ENCODE measurements around the gene CCDC150.
"Not testable (repeated sequence)": the region's sequence is repeated elsewhere in the genome, so short reads cannot be mapped to it uniquely, and the experiment has no call there.

CCDC150 gene

DNA sequence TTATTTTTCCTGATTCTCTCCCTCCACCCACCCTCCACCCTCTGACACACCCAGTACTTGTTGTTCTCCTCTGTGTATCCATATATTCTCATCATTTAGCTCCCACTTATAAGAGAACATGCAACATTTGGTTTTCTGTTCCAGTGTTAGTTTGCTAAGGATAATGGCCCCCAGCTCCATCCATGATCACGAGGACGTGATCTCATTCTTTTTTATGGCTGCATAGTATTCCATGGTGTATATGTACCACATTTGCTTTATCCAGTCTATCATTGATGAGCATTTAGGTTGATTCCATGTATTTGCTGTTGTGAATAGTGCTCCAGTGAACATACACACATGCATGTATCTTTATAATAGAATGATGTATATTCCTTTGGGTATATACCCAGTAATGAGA, 47.2 kb downstream of the CCDC150 start:
- in situ Hi-C loops (cut with HindIII; ENCODE audit: low pct_ligation_motif_present, low pct_unique_long_range_greater_than_20kb, low sequenced_read_pairs); DNase-seq: not testable (repeated sequence)

DNA sequence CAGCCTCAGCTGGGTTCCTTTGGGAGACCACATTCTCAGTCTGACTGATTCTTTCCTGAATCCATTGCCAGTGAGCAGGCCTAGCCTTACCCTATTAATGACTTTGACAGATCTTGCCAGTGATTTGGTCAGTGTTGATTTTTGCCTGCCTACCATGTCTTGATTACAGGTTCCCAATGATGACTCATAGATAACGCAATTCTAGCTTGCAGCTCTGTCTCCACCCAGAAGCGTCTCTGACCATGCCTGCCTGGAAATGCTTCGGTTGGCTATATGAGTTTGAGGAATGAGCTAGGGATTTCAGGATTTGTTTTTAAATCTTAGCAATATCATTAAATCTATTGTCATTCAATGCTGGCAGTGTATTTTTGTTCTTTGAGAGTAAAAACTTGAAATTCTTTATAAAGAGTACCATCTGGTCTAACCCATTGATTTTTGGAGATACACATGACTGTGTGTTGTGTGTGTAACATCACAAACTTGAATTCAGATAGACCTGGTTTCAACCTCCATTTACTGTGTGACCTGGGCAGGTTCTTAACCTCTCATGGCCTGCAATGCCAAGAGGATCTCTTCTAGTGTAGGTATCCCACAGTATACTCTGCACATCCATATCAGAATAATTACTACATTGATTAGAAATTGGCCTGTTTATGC, 57.0 kb downstream of the CCDC150 start:
- in situ Hi-C loops (cut with HindIII; ENCODE audit: low pct_ligation_motif_present, low pct_unique_long_range_greater_than_20kb, low sequenced_read_pairs) = no loop called here
- DNase-seq = no peak

DNA sequence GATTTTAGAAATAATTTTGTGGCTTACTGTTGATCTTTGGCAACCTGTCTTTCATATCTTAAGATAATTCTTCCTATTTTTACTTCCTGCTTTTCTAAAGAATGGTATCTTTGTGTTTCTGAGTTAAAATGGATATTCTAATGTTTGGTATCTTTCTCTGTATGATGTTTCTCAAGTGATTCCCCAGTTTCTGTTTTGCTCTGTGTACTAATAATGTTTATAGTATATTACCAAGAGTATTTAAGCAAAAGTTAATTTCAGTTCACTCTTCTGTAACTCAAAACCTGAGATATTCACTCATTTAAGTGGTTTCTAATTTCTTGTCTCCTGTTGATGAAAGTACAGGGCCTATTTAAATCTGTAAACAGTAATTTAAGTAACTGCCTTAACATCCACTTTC, 58.3 kb downstream of the CCDC150 start:
- in situ Hi-C loops (cut with HindIII; ENCODE audit: low pct_ligation_motif_present, low pct_unique_long_range_greater_than_20kb, low sequenced_read_pairs) = no loop called here
- no peak for DNase-seq

DNA sequence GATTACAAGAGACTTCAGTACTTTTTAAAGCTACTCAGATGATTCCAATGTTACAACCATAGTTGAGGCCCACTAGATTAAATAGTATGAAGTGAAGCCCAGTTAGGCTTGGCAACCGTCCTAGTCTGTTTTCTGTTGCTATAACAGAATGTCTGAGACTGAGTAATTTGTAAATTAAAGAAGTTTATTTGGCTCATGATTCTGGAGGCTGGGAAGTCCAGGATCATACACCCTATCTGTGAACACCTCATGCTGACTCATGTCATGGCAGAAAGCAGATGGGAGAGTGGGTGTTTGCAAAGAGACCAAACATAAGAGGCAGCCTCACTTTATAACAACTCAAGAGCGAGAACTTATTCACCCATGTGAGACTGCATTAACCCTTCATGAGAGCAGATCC, 63.1 kb downstream of the CCDC150 start:
- DNase-seq = no peak

DNA sequence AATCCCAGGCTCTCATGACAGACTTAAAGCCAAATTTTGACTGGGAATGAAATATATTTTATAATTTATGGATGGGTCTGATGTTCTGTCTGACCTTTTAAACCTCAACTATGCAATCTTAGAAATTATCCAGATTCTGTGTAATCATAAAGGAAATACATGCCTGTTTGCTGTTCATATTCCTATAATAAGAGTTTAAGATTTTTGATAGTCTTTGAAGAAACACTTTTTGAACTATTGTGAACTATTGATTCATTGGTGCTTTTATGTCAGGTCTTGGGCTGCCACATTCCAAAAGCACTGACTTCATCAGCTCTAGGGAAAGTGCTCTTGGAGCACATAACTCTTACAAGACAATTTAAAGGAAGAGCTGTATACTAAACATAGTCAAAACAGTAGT, 64.2 kb downstream of the CCDC150 start:
- no peak for DNase-seq
- in situ Hi-C loops (cut with HindIII; ENCODE audit: low pct_ligation_motif_present, low pct_unique_long_range_greater_than_20kb, low sequenced_read_pairs) = no loop called here

More for the DNA sequence above, 63.1 kb downstream of the CCDC150 start:
- in situ Hi-C loops (cut with HindIII; ENCODE audit: low pct_ligation_motif_present, low pct_unique_long_range_greater_than_20kb, low sequenced_read_pairs) = no loop called here

DNA sequence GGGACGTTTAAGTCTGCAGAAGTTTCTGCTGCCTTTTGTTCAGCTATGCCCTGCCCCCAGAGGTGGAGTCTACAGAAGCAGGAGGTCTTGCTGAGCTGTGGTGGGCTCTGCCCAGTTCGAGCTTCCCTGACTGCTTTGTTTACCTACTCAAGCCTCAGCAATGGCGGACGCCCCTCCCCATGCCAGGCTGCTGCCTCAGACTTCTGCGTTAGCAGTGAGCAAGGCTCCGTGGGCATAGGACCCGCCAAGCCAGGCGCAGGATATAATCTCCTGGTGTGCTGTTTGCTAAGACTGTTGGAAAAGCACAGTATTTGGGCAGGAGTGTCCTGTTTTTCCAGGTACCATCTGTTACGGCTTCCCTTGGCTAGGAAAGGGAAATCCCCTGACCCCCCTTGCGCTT, 70.5 kb downstream of the CCDC150 start:
- in situ Hi-C loops (cut with HindIII; ENCODE audit: low pct_ligation_motif_present, low pct_unique_long_range_greater_than_20kb, low sequenced_read_pairs); DNase-seq: not testable (repeated sequence)

DNA sequence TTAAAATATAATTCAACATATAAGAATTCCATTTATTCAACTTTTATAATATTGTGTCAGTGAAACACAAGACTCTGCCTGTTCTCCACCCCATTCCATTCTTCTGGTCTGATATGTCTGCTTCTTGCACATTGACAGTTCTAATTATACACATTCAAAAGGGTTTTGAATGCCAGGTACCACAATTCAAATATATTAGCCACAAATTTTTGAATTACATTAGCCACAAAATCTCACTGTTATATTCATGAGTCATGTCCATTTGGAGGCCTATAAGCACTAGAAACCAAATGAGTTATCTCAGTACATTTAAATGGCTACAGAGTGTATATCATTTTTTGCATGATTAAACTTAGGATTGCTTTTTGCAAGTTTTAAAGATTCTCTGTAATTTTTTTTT, 72.1 kb downstream of the CCDC150 start:
- in situ Hi-C loops (cut with HindIII; ENCODE audit: low pct_ligation_motif_present, low pct_unique_long_range_greater_than_20kb, low sequenced_read_pairs) = no loop called here
- DNase-seq = no peak

DNA sequence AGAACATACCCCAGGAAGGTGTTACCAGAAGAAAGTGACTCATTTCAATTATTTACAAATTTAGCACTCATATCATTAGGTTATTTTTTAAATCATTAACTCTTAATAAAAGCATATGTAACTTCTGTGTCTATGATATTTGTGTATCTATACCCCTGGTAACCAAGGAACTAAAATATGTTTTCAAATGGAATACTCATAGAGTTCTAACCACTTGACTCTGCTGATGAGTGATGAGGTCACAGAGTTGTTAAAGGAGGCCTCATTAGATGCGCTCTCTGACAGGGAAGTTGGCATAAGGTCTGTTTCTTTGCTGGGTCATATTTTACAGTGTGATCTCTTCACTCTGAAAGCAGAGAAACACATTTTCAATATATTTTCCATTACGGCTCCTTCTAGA, 73.4 kb downstream of the CCDC150 start:
- in situ Hi-C loops (cut with HindIII; ENCODE audit: low pct_ligation_motif_present, low pct_unique_long_range_greater_than_20kb, low sequenced_read_pairs) = no loop called here
- DNase-seq = no peak

DNA sequence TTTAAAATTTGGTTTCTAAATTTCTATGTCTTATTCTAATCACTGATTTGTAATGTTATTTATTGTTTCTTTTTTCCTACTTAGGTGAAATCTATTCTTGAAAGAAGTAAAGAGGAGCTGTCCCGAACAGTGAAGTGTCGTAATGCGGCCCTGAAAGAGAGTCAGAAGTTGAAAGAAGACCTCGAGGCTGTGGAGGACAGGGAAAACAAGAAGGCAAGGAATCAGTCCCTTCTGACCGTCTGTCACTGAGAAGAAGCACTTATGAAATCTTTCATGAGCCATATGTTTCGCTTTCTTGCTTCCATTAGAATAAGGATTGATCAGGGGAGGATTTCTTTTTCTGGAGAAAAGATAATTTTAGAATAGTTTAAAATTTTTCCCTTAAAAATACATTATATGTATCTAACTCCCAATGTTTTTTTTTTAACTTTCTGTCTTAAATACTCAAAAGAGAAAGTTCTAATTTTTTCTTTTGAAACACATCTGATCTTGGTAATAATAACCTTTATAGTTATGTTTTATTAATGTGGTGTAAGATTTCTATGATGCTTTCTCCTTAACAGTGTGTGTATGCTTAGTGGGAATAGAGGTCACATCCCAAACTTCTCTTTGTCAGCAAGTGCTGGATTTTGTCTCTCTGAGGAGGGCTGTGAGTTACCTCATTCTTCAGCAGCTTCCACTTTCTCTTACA, 79.0 kb downstream of the CCDC150 start:
- in situ Hi-C loops (cut with HindIII; ENCODE audit: low pct_ligation_motif_present, low pct_unique_long_range_greater_than_20kb, low sequenced_read_pairs) = no loop called here
- DNase-seq = no peak

DNA sequence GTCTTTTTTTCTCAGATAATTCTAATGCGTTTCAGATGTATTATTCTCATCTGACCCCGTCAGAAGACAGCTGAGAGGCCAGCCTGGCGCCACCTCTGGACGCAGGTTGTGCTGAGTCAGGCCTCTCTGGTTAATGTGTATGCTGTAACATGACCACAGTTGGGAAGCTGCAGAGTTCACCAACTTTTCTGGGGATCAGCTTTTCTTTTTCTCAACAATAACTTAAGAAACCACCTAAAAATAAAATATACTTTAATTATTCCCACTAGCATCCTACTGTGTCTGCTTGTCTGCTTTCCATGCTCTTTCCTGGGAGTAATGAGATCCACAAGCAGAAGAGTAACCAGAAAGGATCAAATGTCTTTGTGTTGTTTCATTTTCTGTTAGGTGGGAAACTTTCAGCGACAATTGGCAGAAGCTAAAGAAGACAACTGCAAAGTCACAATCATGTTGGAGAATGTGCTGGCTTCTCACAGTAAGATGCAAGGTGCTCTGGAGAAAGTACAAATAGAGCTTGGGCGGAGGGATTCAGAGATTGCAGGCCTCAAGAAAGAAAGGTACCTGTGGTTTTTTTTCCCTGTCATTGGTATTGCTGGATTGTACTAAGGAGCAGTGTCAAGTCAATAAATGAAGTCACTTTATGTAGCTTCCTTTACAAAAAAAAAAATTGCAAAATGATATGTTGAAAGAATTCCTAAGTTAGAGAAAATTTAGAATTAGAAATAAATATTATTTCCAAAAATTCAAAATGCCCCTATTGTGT, 79.8 kb downstream of the CCDC150 start:
- peak; percentile 82 for DNase-seq
- in situ Hi-C loops (cut with HindIII; ENCODE audit: low pct_ligation_motif_present, low pct_unique_long_range_greater_than_20kb, low sequenced_read_pairs) = no loop called here

DNA sequence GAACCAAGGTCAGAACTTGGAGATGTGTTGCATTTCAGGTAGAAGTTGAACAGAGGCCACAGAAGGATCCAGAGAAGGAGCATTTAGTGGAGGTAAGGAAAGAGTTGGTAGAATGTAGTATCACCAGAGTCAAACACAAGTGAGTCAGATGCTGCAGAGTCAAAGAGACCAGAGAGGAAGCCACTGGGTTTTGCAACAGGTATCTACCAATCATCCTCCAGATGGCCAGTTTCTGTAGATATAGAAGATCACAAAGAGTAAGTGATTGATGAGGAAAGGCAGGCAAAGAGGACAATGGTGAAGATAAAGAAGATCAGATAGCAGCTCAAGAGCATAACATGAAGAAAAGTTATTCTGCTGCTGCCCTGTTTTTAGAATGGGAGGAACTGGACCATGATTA, 84.1 kb downstream of the CCDC150 start:
- DNase-seq = no peak
- in situ Hi-C loops (cut with HindIII; ENCODE audit: low pct_ligation_motif_present, low pct_unique_long_range_greater_than_20kb, low sequenced_read_pairs) = no loop called here

DNA sequence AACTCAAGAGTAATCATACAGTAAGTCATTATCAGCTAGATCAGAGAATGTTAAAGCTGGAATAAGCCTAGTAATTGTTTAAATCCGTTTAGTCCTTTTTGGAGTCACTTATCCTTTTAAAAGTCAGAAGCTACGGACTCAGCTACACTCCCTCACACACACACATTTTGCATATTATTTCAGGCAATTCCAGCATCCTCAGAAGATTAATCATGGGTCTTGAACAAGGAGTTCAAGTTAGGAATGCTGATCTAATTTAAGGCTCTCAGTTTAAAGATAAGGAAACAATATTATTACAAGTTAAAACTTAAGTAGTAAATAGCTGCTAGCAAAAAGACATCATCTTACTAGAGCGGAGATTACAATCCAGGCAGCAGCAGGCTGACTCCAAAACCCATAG, 85.7 kb downstream of the CCDC150 start:
- DNase-seq = no peak
- in situ Hi-C loops (cut with HindIII; ENCODE audit: low pct_ligation_motif_present, low pct_unique_long_range_greater_than_20kb, low sequenced_read_pairs) = no loop called here

DNA sequence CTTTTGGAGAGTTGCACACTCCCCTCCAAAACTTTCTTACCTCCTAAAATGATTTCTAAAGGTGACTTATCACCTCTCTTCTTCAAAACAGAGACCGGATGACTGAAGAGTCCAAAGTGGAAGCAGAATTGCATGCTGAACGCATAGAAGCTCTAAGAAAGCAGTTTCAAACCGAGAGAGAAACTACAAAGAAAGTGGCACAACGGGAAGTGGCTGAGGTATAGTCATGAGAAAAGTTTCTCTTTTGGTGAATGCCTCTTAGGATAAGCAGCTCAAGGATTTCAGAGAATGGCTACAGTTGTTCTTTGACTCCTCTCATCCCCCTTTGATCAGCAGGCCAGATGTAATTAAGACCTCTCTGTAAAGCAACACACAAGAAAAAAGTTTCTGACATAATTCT, 86.4 kb downstream of the CCDC150 start:
- no peak for DNase-seq
- in situ Hi-C loops (cut with HindIII; ENCODE audit: low pct_ligation_motif_present, low pct_unique_long_range_greater_than_20kb, low sequenced_read_pairs) = no loop called here

DNA sequence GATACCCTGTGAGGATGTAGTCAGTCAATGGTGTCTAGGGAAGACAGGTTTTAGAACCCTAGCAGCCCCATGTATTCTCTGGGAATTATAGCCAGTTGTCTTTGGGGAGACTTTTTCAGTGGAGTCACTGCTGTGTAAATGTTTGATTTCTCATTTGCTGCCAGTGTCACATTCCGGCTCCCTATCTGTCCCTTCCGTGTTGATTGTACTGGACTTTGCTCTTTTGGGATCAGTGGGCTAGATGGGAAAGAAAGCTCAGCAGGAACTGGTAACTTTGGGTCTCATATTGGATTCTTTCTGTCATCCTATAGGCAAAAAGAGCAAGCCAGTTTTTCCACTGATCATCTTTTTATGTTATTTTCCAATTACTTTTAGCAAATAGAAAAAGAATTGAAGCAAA, 89.9 kb downstream of the CCDC150 start:
- in situ Hi-C loops (cut with HindIII; ENCODE audit: low pct_ligation_motif_present, low pct_unique_long_range_greater_than_20kb, low sequenced_read_pairs) = no loop called here
- no peak for DNase-seq

DNA sequence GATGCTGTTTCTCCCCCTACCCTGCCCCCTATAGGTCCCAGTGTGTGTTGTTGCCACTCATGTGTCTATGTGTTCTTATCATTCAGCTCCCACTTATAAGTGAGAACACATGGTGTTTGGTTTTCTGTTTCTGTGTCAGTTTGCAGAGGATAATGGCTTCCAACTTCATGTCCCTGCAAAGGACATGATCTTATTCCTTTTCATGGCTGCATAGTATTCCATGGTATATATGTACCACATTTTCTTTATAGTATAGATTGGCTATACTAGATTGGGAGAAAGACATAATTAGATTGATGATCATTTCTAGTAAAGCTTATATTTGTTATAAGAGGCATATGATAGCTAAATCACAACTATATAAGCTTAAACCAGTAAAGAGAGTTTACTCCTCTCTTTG, 97.1 kb downstream of the CCDC150 start:
- in situ Hi-C loops (cut with HindIII; ENCODE audit: low pct_ligation_motif_present, low pct_unique_long_range_greater_than_20kb, low sequenced_read_pairs) = not testable (repeated sequence)

DNA sequence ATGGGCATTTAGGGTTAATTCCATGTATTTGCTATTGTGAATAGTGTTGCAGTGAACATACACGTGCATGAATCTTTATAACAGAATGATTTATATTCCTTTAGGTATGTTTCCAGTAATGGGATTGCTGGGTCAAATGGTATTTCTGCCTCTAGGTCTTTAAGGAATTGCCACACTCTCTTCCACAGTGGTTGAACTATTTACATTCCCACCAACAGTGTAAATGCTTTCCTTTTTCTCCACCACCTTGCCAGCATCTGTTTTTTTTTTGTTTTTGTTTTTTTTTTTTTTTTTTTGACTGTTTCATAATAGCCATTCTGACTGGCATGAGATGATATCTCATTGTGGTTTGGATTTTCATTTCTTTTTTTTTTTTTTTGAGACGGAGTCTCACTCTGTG, 97.5 kb downstream of the CCDC150 start:
- no peak for DNase-seq
- in situ Hi-C loops (cut with HindIII; ENCODE audit: low pct_ligation_motif_present, low pct_unique_long_range_greater_than_20kb, low sequenced_read_pairs) = no loop called here

More for the DNA sequence above, 97.1 kb downstream of the CCDC150 start:
- DNase-seq = not testable (repeated sequence)

DNA sequence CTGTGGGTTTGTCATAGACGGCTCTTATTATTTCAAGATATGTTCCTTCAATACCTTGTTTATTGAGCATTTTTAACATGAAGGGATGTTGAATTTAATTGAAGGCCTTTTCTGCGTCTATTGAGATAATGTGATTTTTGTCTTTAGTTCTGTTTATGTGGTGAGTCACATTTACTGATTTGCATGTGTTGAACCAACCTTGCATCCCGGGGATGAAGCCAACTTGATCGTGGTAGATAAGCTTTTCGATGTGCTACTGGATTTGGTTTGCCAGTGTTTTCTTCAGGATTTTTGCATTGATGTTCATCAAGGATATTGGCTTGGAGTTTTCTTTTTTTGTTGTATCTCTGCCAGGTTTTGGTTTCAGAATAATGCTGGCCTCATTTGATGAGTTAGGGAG, 99.5 kb downstream of the CCDC150 start:
- DNase-seq = no peak
- in situ Hi-C loops (cut with HindIII; ENCODE audit: low pct_ligation_motif_present, low pct_unique_long_range_greater_than_20kb, low sequenced_read_pairs) = no loop called here

DNA sequence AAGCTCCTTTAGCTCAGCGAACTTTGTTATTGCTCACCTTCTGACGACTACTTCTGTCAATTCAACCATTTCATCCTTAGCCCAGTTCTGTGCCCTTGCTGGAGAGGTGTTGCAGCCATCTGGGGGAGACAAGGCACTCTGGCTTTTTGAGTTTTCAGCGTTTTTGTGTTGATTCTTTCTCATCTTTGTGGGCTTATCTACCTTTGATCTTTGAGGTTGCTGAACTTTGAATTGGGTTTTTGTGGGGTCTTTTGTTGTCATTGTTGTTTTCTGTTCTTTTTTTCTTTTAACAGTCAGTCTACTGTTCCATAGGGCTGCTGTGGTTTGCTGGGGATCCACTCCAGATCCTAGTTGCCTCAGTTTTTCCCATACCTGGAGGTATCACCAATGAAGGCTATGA, 102.7 kb downstream of the CCDC150 start:
- in situ Hi-C loops (cut with HindIII; ENCODE audit: low pct_ligation_motif_present, low pct_unique_long_range_greater_than_20kb, low sequenced_read_pairs) = no loop called here
- DNase-seq = no peak

DNA sequence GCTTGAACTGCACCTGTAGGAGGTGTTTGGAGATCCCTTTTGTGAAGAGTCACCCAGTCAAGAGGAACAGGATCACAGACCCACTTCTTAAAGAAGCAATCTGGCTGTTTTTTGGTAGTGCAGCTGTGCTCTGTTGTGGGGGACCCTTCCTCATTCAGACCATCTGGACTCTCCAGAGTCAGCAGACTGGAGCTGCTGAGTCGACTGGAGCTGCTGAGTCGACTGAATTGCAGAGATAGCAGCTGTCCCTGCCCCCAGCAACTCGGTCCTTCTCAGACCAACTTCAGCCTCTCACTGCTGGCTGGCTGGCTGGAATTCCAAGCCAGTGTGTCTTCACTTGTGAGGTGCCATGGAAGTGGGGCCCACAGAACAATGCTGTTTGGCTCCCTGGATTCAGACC, 103.2 kb downstream of the CCDC150 start:
- DNase-seq = no peak
- in situ Hi-C loops (cut with HindIII; ENCODE audit: low pct_ligation_motif_present, low pct_unique_long_range_greater_than_20kb, low sequenced_read_pairs) = no loop called here

DNA sequence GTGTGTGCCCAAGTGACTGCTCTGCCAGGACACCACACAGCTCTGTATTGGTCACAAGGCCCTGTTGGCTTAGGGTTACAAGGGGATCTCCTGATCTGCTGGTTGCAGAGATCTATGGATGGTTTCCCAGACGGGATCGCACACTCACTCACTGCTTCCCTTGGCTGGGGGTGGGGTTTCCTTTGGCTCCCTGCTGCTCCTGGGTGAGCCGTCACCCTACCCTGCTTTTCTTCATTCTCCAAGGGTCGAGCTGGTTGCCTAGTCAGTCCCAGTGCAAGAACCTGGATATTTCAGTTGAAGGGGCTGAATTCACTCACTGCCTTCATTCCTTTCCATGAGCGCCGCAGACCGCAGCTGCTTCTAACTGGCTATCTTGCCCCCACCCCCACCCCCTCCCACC, 103.7 kb downstream of the CCDC150 start:
- no peak for DNase-seq
- in situ Hi-C loops (cut with HindIII; ENCODE audit: low pct_ligation_motif_present, low pct_unique_long_range_greater_than_20kb, low sequenced_read_pairs) = no loop called here
